ENCODE data around the gene LDB1.

LDB1 gene

DNA sequence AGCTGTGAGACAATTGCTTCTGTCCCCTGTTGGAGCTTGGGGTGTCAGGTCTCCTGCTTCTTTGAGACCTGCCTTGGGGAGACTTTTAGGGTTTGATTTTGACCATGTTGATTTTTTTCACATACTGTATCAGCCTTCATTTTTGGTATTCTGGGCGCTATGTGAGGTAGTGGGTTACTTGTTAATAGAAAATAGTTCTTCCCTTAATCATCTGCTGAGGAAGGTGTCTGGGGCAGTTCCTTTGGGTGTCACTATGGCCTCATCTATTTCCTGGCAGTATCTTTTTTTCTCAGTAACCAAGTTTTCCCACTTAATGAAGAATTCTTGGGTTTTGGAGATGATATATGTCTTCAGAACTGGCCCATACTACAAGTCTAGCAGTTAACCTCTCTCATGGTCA lies 27.4 kb upstream of the LDB1 start:
- no peak overlapping the region for H3K4me3 ChIP-seq (ENCODE audit: low read depth, low read length)
- no peak for TF ChIP-seq CTCF (IDR thresholded peaks at IDR 0.05; ENCODE audit: low read depth, low read length, missing control alignments)
- no peak for DNase-seq (ENCODE audit: low read depth)
- in situ Hi-C loops (cut with HindIII; ENCODE audit: low sequenced_read_pairs) = no loop called here

DNA sequence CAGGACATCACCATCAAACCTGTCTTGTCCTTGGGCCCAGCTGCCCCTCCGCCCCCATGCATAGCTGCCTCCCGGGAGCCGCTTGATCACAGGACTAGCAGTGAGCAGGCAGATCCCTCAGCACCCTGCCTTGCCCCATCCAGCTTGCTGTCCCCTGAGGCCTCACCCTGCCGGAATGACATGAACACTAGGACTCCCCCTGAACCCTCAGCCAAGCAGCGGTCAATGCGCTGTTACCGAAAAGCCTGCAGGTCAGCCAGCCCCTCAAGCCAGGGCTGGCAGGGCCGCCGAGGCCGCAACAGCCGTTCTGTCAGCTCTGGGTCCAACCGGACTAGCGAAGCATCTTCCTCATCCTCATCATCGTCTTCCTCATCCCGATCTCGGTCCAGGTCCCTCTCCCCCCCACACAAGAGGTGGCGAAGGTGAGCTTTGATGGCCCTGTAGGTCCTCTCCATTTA lies 26.8 kb upstream of the LDB1 start:
- DNase-seq (ENCODE audit: low read depth) = no peak
- H3K4me3 ChIP-seq (ENCODE audit: low read depth, low read length) = no peak overlapping the region
- TF ChIP-seq CTCF (IDR thresholded peaks at IDR 0.05; ENCODE audit: low read depth, low read length, missing control alignments) = no peak
- in situ Hi-C loops (cut with HindIII; ENCODE audit: low sequenced_read_pairs) = no loop called here

GRCh38 chr10:102141583-102142107 lies 21.5 kb upstream of the LDB1 start:
- H3K4me3 ChIP-seq (ENCODE audit: low read depth, low read length) = no peak overlapping the region
- in situ Hi-C loops (cut with HindIII; ENCODE audit: low sequenced_read_pairs) = no loop called here
- DNase-seq (ENCODE audit: low read depth) = no peak
- no peak for TF ChIP-seq CTCF (IDR thresholded peaks at IDR 0.05; ENCODE audit: low read depth, low read length, missing control alignments)

GRCh38 chr10:102140913-102141540 lies 20.9 kb upstream of the LDB1 start:
- DNase-seq (ENCODE audit: low read depth) = no peak
- no peak for TF ChIP-seq CTCF (IDR thresholded peaks at IDR 0.05; ENCODE audit: low read depth, low read length, missing control alignments)
- no peak overlapping the region for H3K4me3 ChIP-seq (ENCODE audit: low read depth, low read length)
- in situ Hi-C loops (cut with HindIII; ENCODE audit: low sequenced_read_pairs) = no loop called here

DNA sequence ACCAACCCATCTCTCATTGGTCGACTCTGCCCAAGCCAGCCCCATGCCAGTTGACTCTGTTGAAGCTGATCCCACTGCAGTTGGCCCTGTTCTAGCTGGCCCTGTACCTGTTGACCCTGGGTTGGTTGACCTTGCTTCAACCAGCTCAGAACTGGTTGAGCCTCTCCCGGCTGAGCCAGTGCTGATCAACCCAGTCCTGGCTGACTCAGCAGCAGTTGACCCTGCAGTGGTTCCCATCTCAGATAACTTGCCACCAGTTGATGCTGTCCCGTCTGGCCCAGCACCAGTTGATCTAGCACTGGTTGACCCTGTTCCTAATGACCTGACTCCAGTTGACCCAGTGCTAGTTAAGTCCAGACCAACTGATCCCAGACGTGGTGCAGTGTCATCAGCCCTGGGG lies 20.1 kb upstream of the LDB1 start:
- no peak overlapping the region for H3K4me3 ChIP-seq (ENCODE audit: low read depth, low read length)
- no peak for TF ChIP-seq CTCF (IDR thresholded peaks at IDR 0.05; ENCODE audit: low read depth, low read length, missing control alignments)
- DNase-seq (ENCODE audit: low read depth) = no peak
- in situ Hi-C loops (cut with HindIII; ENCODE audit: low sequenced_read_pairs) = no loop called here

DNA sequence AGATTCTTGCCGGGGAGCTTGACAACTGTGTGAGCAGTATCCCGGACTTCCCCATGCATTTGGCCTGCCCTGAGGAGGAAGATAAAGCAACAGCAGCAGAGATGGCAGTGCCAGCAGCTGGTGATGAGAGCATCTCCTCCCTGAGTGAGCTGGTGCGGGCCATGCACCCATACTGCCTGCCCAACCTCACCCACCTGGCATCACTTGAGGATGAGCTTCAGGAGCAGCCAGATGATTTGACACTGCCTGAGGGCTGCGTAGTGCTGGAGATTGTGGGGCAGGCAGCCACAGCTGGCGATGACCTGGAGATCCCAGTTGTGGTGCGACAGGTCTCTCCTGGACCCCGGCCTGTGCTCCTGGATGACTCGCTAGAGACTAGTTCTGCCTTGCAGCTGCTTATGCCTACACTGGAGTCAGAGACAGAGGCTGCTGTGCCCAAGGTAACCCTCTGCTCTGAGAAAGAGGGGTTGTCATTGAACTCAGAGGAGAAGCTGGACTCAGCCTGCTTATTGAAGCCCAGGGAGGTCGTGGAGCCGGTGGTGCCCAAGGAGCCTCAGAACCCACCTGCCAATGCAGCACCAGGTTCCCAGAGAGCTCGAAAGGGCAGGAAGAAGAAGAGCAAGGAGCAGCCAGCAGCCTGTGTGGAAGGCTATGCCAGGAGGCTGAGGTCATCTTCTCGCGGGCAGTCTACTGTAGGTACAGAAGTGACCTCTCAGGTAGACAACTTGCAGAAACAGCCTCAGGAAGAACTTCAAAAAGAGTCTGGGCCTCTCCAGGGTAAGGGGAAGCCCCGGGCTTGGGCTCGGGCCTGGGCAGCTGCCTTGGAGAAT lies 19.3 kb upstream of the LDB1 start:
- no peak for DNase-seq (ENCODE audit: low read depth)
- H3K4me3 ChIP-seq (ENCODE audit: low read depth, low read length) = no peak overlapping the region
- no peak for TF ChIP-seq CTCF (IDR thresholded peaks at IDR 0.05; ENCODE audit: low read depth, low read length, missing control alignments)
- in situ Hi-C loops (cut with HindIII; ENCODE audit: low sequenced_read_pairs) = no loop called here
